OCI-LY1 (cell line): ENCODE measurements around the gene SLC26A2.

ENCODE experiments used
- H2AFZ ChIP-seq: fragments of 200-600 bp; sonication (generic), shearing (Covaris generic); 2 replicates; pipeline ENCODE4 v1.6.0; 2014; ENCODE audit warnings: antibody characterized with exemption, mild to moderate bottlenecking, low read length
- H3F3A ChIP-seq: fragments of 200-600 bp; sonication (generic), shearing (Covaris generic); 2 replicates; pipeline ENCODE4 v1.6.0; 2014; ENCODE audit warnings: mild to moderate bottlenecking, antibody characterized with exemption, low read length, moderate library complexity; ENCODE audit not compliant: insufficient read depth
- H3K27ac ChIP-seq: fragments of 200-600 bp; sonication (generic); 2 replicates; pipeline ENCODE4 v1.5.1; 2014; ENCODE audit warnings: low read length, mixed run types, mild to moderate bottlenecking, low read depth; ENCODE audit not compliant: poor library complexity, severe bottlenecking
- H3K27me3 ChIP-seq: fragments of 200-600 bp; sonication (generic); 2 replicates; pipeline ENCODE4 v1.6.0; 2014; ENCODE audit warnings: antibody characterized with exemption, mild to moderate bottlenecking, low read length, moderate library complexity; ENCODE audit not compliant: insufficient read depth
- H3K36me3 ChIP-seq: fragments of 200-600 bp; sonication (generic); 2 replicates; pipeline ENCODE4 v1.6.1; 2014; ENCODE audit warnings: mild to moderate bottlenecking, antibody characterized with exemption, low read length, moderate library complexity, mixed read lengths; ENCODE audit not compliant: insufficient read depth
- H3K4me1 ChIP-seq: fragments of 200-600 bp; sonication (generic); 2 replicates; pipeline ENCODE4 v1.5.1; 2014; ENCODE audit warnings: mild to moderate bottlenecking, low read length, moderate library complexity; ENCODE audit not compliant: insufficient read depth, severe bottlenecking
- H3K4me2 ChIP-seq: fragments of 200-600 bp; sonication (generic), shearing (Covaris generic); 2 replicates; pipeline ENCODE4 v1.6.1; 2014; ENCODE audit warnings: low read length
- H3K4me3 ChIP-seq: fragments of 200-600 bp; sonication (generic); 2 replicates; pipeline ENCODE4 v1.5.1; 2014; ENCODE audit warnings: low read length, low read depth, mild to moderate bottlenecking, mixed read lengths; ENCODE audit not compliant: poor library complexity, severe bottlenecking
- H3K79me2 ChIP-seq: fragments of 200-600 bp; shearing (Covaris generic); 2 replicates; pipeline ENCODE4 v1.6.1; 2016; ENCODE audit warnings: mixed run types, low read length, mixed read lengths; ENCODE audit not compliant: insufficient read depth
- H3K9ac ChIP-seq: fragments of 200-600 bp; sonication (generic), shearing (Covaris generic); 2 replicates; pipeline ENCODE4 v1.6.1; 2014; ENCODE audit warnings: mild to moderate bottlenecking, low read length, mixed read lengths
- H3K9me2 ChIP-seq: fragments of 200-600 bp; sonication (generic), shearing (Covaris generic); 2 replicates; pipeline ENCODE4 v1.6.1; 2014; ENCODE audit warnings: low read depth, mild to moderate bottlenecking, low read length, mixed read lengths
- H3K9me3 ChIP-seq: fragments of 200-600 bp; shearing (Covaris generic); 2 replicates; pipeline ENCODE4 v1.6.1; 2014; ENCODE audit warnings: low read length, mixed read lengths
- H4K20me1 ChIP-seq: fragments of 200-600 bp; sonication (generic), shearing (Covaris generic); 2 replicates; pipeline ENCODE4 v1.6.0; 2016; ENCODE audit warnings: mild to moderate bottlenecking, low read length; ENCODE audit not compliant: insufficient read depth
- EZH2 ChIP-seq: fragments of 200-600 bp; sonication (generic), shearing (Covaris generic); IDR thresholded peaks from 2 replicates; pipeline ENCODE4 v1.8.0; 2017; ENCODE audit warnings: borderline replicate concordance, mixed run types, mild to moderate bottlenecking, antibody characterized with exemption, low read length, moderate library complexity, mixed read lengths
- TF ChIP-seq, protein P1 (sequence below): fragments of 200-600 bp; sonication (generic), shearing (Covaris generic); IDR thresholded peaks from 2 replicates; pipeline ENCODE4 v1.5.1; 2017; ENCODE audit warnings: mild to moderate bottlenecking, antibody characterized with exemption, low read length, moderate library complexity, mixed read lengths

Gene SLC26A2

DNA sequence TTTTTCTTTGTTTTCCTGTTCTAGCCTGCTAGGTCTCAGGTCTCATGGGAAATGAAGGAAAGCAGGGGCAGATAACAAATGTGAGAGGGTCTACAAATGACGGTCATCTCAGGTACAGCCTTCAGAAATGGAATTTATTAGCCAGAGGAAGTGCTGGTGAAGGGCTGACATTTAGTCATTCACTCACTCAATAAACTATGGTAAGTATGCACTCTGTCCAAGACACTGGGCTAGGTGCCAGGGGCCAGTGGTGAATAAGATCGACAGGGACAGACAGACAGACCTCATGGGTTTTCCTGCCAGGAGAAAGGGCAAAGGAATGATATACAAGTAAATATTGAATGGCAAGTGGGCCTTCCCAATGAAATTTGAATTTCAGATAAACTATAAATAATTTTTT is 22.3 kb upstream of the SLC26A2 start:
- H3K9ac ChIP-seq, result no peak overlapping the region
- no peaks in the 10 kb centered on the region for H3F3A ChIP-seq
- no peaks in the 10 kb centered on the region for H3K79me2 ChIP-seq
- no peak overlapping the region for H2AFZ ChIP-seq
- no peaks in the 10 kb centered on the region for H3K36me3 ChIP-seq
- no peak overlapping the region for H3K27ac ChIP-seq
- no peaks in the 10 kb centered on the region for H4K20me1 ChIP-seq
- H3K4me1 ChIP-seq, result no peaks in the 10 kb centered on the region
- no peak overlapping the region for H3K4me3 ChIP-seq
- no peaks in the 10 kb centered on the region for H3K27me3 ChIP-seq
- TF ChIP-seq, protein P1, sequence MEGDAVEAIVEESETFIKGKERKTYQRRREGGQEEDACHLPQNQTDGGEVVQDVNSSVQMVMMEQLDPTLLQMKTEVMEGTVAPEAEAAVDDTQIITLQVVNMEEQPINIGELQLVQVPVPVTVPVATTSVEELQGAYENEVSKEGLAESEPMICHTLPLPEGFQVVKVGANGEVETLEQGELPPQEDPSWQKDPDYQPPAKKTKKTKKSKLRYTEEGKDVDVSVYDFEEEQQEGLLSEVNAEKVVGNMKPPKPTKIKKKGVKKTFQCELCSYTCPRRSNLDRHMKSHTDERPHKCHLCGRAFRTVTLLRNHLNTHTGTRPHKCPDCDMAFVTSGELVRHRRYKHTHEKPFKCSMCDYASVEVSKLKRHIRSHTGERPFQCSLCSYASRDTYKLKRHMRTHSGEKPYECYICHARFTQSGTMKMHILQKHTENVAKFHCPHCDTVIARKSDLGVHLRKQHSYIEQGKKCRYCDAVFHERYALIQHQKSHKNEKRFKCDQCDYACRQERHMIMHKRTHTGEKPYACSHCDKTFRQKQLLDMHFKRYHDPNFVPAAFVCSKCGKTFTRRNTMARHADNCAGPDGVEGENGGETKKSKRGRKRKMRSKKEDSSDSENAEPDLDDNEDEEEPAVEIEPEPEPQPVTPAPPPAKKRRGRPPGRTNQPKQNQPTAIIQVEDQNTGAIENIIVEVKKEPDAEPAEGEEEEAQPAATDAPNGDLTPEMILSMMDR, result no peak
- no peak for TF ChIP-seq EZH2
- H3K9me3 ChIP-seq, result no peaks in the 10 kb centered on the region
- no peak overlapping the region for H3K4me2 ChIP-seq
- H3K9me2 ChIP-seq, result no peaks in the 10 kb centered on the region

DNA sequence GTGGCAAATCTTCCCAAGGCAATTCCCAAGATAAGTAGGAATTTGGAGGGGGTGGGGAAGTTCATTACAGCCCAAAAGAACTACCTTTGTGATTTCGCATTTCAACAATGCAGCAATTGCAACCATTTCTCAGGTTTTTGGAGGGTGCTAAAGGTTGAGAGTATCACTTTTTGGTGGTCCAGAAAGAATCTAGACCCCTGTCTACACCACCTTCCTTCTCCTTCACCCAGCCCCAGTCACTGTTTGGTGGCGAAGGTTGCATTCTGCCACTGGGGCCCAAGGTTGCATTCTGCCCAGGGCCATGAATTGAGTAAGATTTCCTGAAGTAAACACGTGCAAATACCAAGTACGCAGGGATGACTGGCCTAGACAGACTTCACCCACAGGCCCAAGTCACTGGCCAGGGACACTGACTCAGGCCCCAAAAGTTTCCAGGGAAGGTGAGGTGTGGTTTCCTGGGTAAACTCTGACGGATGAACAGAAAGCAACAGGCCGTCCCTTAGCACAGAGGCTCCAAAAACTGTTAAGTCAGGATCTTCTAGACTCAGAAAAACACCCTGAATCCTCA is 21.7 kb upstream of the SLC26A2 start:
- no peaks in the 10 kb centered on the region for H3K27me3 ChIP-seq
- no peak for TF ChIP-seq EZH2
- TF ChIP-seq, protein P1, result no peak
- H3K79me2 ChIP-seq, result no peaks in the 10 kb centered on the region
- no peaks in the 10 kb centered on the region for H3K9me3 ChIP-seq
- H3K9ac ChIP-seq, result no peak overlapping the region
- no peak overlapping the region for H2AFZ ChIP-seq
- no peaks in the 10 kb centered on the region for H3K4me1 ChIP-seq
- H3K4me3 ChIP-seq, result no peak overlapping the region
- no peak overlapping the region for H3K4me2 ChIP-seq
- H3K36me3 ChIP-seq, result no peaks in the 10 kb centered on the region
- no peak overlapping the region for H3K27ac ChIP-seq
- no peaks in the 10 kb centered on the region for H3K9me2 ChIP-seq
- no peaks in the 10 kb centered on the region for H3F3A ChIP-seq
- no peaks in the 10 kb centered on the region for H4K20me1 ChIP-seq

DNA sequence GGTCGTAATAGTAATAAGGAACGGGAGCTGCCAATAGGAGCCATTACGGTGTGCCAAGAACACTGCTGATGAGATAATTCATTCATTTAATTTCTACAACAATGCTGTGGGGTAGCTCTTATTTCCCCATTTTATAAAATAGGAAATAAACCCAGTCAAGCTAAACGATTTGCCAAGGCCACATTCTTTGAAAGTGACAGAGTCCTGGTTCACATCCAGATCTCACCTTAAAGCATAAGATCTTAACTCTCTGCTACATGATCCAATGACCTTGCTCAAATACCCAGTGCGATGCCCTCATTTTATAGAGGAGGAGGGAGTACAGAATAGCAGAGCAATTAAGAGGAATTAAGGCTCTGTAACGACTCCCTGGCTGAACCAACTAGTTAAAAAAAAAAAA is 21.0 kb upstream of the SLC26A2 start:
- Histone ChIP-seq H3K27me3 (no peaks in the 10 kb centered on the region; the same call in 1 of the 2 replicates), H3K79me2 (no peaks in the 10 kb centered on the region), H2AFZ (no peak overlapping the region), H3K9ac (no peak overlapping the region), H3K9me3 (no peaks in the 10 kb centered on the region), H4K20me1 (no peaks in the 10 kb centered on the region), H3F3A (no peaks in the 10 kb centered on the region), H3K36me3 (no peaks in the 10 kb centered on the region), H3K4me2 (no peak overlapping the region), H3K9me2 (no peaks in the 10 kb centered on the region), H3K4me1 (no peaks in the 10 kb centered on the region), H3K4me3 (no peak overlapping the region), H3K27ac (no peak overlapping the region)
- TF ChIP-seq, protein P1, result no peak
- no peak for TF ChIP-seq EZH2
